Epithelial cell of proximal tubule (primary cell): ENCODE data around the gene CD163L1. TPM values are rescaled to one million over a fixed set of nuclear protein-coding genes. Genes with fewer than 3 reads are reported as not detected.

Experiments used
- DNase-seq: peaks from one replicate; pipeline ENCODE4 v3.0.0-alpha.2; 2011; ENCODE audit warnings: low read depth
- H3K4me3 ChIP-seq: 2 replicates; pipeline ENCODE4 v1.5.1; 2011; ENCODE audit warnings: low read depth, mild to moderate bottlenecking, low read length
- CTCF ChIP-seq: conservative IDR thresholded peaks from 2 replicates; pipeline ENCODE4 v1.5.1; 2012; ENCODE audit warnings: low read depth, mild to moderate bottlenecking, low read length
- total RNA-seq: library from RNA; depleted of rRNA; stranded (reverse); fragments of >200 nt; gene quantifications from 2 replicates; pipeline ENCODE4 v1.2.3, GENCODE V29; 2015

The CD163L1 gene
- total RNA-seq, 1 donor from 2014 or later: 0.12 TPM

DNA sequence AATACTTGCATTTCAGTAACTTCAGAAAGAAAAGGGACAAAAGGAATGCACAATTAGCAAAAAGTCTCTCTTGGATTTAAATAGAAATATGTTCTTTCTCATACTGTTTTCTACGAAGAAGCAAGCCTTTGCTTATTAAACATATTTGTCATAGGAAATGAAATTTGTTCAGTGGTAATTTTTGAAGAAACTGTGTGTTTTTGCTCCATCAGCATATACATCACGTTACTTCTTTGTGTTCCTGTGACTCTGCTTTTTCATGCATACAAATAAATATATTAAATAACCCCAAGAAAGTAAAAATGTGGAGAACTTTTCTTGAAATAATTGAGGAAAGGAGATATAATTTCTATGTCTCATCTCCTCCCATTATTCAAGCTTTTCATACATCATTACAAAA lies 39.7 kb downstream of the CD163L1 start:
- TF ChIP-seq CTCF: no peak
- no peak overlapping the region for H3K4me3 ChIP-seq
- no peak for DNase-seq

DNA sequence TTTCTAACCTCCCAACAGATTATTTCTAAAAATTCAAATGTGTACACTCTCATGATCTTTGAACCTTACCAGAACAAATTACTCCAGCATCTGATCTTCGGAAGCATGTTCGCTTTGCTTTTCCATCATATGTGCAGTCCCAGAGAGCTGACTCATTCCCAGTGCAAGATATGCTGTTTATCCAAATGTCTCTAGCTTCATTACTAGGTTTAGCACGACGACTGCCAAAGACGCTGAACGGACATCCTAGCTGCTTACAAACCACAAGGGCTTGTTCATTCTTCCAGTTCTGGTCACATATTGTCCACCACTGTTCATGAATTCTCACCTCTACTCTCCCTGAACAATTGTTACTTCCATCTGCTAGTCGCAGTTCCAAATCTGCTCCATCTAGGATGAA lies 40.5 kb downstream of the CD163L1 start:
- no peak for DNase-seq

DNA sequence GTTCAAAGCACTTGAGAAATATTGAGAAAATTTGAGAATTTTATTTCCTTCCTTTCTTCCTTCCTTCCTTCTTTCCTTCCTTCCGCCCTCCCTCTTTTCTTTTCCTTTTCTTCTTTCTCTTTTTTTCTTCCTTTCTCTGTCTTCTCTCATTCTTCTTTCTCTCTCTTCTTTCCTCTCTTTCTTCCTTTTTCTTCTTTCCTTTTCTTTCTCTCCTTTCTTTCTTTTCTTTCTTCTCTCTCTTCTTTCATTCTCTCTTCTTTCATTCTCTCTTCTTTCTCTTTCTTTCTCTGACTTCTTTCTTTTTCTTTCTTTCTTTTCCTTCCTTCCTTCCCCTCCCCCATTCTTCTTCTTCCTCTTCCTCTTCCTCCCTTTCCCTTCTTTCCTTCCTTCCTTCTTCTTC lies 44.9 kb downstream of the CD163L1 start:
- no peak for TF ChIP-seq CTCF
- DNase-seq: no peak
- no peak overlapping the region for H3K4me3 ChIP-seq

More for the DNA sequence above, 40.5 kb downstream of the CD163L1 start:
- no peak for TF ChIP-seq CTCF
- H3K4me3 ChIP-seq: no peak overlapping the region

- H3K4me3 ChIP-seq: no peak overlapping the region
- no peak for DNase-seq
- no peak for TF ChIP-seq CTCF
Measured at GRCh38 chr12:7396418-7396817, 47.5 kb downstream of the CD163L1 start.

- DNase-seq: no peak
- TF ChIP-seq CTCF: no peak
- H3K4me3 ChIP-seq: no peak overlapping the region
Measured at GRCh38 chr12:7395950-7396349, 48.0 kb downstream of the CD163L1 start.

- no peak overlapping the region for H3K4me3 ChIP-seq
- DNase-seq: no peak
- no peak for TF ChIP-seq CTCF
Measured at GRCh38 chr12:7387289-7387688, 56.7 kb downstream of the CD163L1 start.

GRCh38 chr12:7383157-7383556 lies 60.8 kb downstream of the CD163L1 start:
- no peak overlapping the region for H3K4me3 ChIP-seq
- DNase-seq: no peak
- TF ChIP-seq CTCF: no peak
